IMR-90 (cell line): ENCODE data around the gene ARMH1. TPM values are rescaled to one million over a fixed set of nuclear protein-coding genes. Genes with fewer than 3 reads are reported as not detected.

Experiments
- ATAC-seq: fragments of 200-7000 bp; cut with Tn5 transposase; 2 replicates; pipeline ENCODE4 v1.9.1; 2020; ENCODE audit warnings: low read depth, mild to moderate bottlenecking, moderate library complexity
- BruUV-seq: library from RNA; stranded (reverse); fragments of 400-500 nt; replicated peaks from 2 replicates; lab custom pipeline; 2021; lab: Mats Ljungman, UMichigan
- CTCF ChIA-PET: fragments of 300-600 bp; formaldehyde crosslinking; extraction: SDS; loops from one replicate; lab custom pipeline; 2021; ENCODE audit warnings: antibody characterized with exemption; lab: Yijun Ruan, JAX
- POLR2A ChIA-PET: fragments of 300-600 bp; sonication (Branson Sonifier 250); formaldehyde crosslinking; loops from one replicate; lab custom pipeline; 2022; ENCODE audit warnings: antibody characterized with exemption; ENCODE audit not compliant: unreplicated experiment; lab: Charles Lee
- DNase-seq: peaks from one replicate; pipeline ENCODE4 v3.0.0; 2013
- H2AFZ ChIP-seq: replicated peaks from 2 replicates; pipeline ENCODE3; 2013; ENCODE audit warnings: low read length, mild to moderate bottlenecking; ENCODE audit not compliant: poor library complexity
- H2AK5ac ChIP-seq: 2 replicates; pipeline ENCODE4 v1.6.1; 2013; ENCODE audit warnings: low read depth, low read length, inconsistent platforms
- H2AK9ac ChIP-seq: replicated peaks from 2 replicates; pipeline ENCODE3; 2013; ENCODE audit warnings: mild to moderate bottlenecking, low read depth, low read length, moderate library complexity; ENCODE audit not compliant: poor library complexity
- H2BK120ac ChIP-seq: 2 replicates; pipeline ENCODE4 v1.6.1; 2013; ENCODE audit warnings: low read depth, low read length, inconsistent platforms
- H2BK15ac ChIP-seq: 3 replicates; pipeline ENCODE4 v1.6.1; 2013; ENCODE audit warnings: low read depth, low read length, inconsistent platforms
- H2BK20ac ChIP-seq: 2 replicates; pipeline ENCODE4 v1.6.1; 2013; ENCODE audit warnings: low read depth, mild to moderate bottlenecking, inconsistent platforms, low read length, moderate library complexity
- H2BK5ac ChIP-seq: 2 replicates; pipeline ENCODE4 v1.6.1; 2013; ENCODE audit warnings: mild to moderate bottlenecking, low read depth, low read length, inconsistent platforms; ENCODE audit not compliant: poor library complexity, severe bottlenecking
- H3K14ac ChIP-seq: replicated peaks from 2 replicates; pipeline ENCODE4 v1.6.1; 2013; ENCODE audit warnings: low read depth, low read length, inconsistent platforms
- H3K18ac ChIP-seq: 2 replicates; pipeline ENCODE4 v1.6.1; 2013; ENCODE audit warnings: low read depth, low read length, control low read depth
- H3K23ac ChIP-seq: 2 replicates; pipeline ENCODE4 v1.6.1; 2013; ENCODE audit warnings: low read depth, low read length, inconsistent platforms
- H3K27ac ChIP-seq: 2 replicates; pipeline ENCODE4 v1.5.1; 2013; ENCODE audit warnings: mild to moderate bottlenecking, control low read depth, low read length; ENCODE audit not compliant: insufficient read depth
- H3K27me3 ChIP-seq: 2 replicates; pipeline ENCODE4 v1.6.1; 2013; ENCODE audit warnings: low read length; ENCODE audit not compliant: control insufficient read depth, insufficient read depth
- H3K36me3 ChIP-seq: 2 replicates; pipeline ENCODE4 v1.6.1; 2013; ENCODE audit warnings: low read length, mixed read lengths; ENCODE audit not compliant: control insufficient read depth, insufficient read depth
- H3K4ac ChIP-seq: 2 replicates; pipeline ENCODE4 v1.6.1; 2013; ENCODE audit warnings: low read depth, low read length, inconsistent platforms
- H3K4me1 ChIP-seq: 2 replicates; pipeline ENCODE4 v1.6.1; 2013; ENCODE audit warnings: low read length, mixed read lengths; ENCODE audit not compliant: control insufficient read depth, insufficient read depth
- H3K4me2 ChIP-seq: 2 replicates; pipeline ENCODE4 v1.6.1; 2013; ENCODE audit warnings: low read depth, mild to moderate bottlenecking, control low read depth, low read length, moderate library complexity
- H3K4me3 ChIP-seq: 2 replicates; pipeline ENCODE4 v1.5.1; 2013; ENCODE audit warnings: low read depth, mild to moderate bottlenecking, control low read depth, low read length, moderate library complexity; ENCODE audit not compliant: insufficient read depth
- H3K56ac ChIP-seq: 2 replicates; pipeline ENCODE4 v1.6.1; 2013; ENCODE audit warnings: low read length, inconsistent platforms; ENCODE audit not compliant: insufficient read depth; ENCODE audit errors: extremely low read depth
- H3K79me1 ChIP-seq, 2 experiments: 2 replicates each; pipeline ENCODE4 v1.6.1; 2013; ENCODE audit warnings: low read length in 2 of 2, inconsistent platforms in 1 of 2, low read depth in 1 of 2
- H3K9ac ChIP-seq: 2 replicates; pipeline ENCODE4 v1.6.1; 2013; ENCODE audit warnings: low read depth, low read length, control low read depth
- H3K9me1 ChIP-seq: 2 replicates; pipeline ENCODE4 v1.6.1; 2013; ENCODE audit warnings: low read length, inconsistent platforms; ENCODE audit not compliant: insufficient read depth
- H3K9me3 ChIP-seq: 2 replicates; pipeline ENCODE4 v1.6.1; 2013; ENCODE audit warnings: low read length; ENCODE audit not compliant: control insufficient read depth, insufficient read depth
- H4K20me1 ChIP-seq: 2 replicates; pipeline ENCODE4 v1.6.1; 2013; ENCODE audit warnings: low read length, inconsistent platforms; ENCODE audit not compliant: insufficient read depth
- H4K5ac ChIP-seq: 2 replicates; pipeline ENCODE4 v1.6.1; 2013; ENCODE audit warnings: mild to moderate bottlenecking, low read depth, low read length, control low read depth
- H4K8ac ChIP-seq, 2 experiments: 2 replicates each; pipeline ENCODE4 v1.6.1; 2013; ENCODE audit warnings: low read depth in 2 of 2, low read length in 2 of 2, control low read depth in 1 of 2, inconsistent platforms in 1 of 2
- H4K91ac ChIP-seq: 2 replicates; pipeline ENCODE4 v1.6.1; 2013; ENCODE audit warnings: low read depth, low read length, inconsistent platforms; ENCODE audit not compliant: insufficient read depth
- BHLHE40 ChIP-seq: fragments of 150-350 bp; IDR thresholded peaks from 2 replicates; pipeline ENCODE4 v1.6.1; 2016; ENCODE audit warnings: mild to moderate bottlenecking, low read depth, low read length
- CEBPB ChIP-seq: IDR thresholded peaks from 2 replicates; pipeline ENCODE4 v1.6.1; 2012; ENCODE audit warnings: low read depth, low read length, improper control_type of control experiment
- CHD1 ChIP-seq: IDR thresholded peaks from 2 replicates; pipeline ENCODE4 v1.6.1; 2012; ENCODE audit warnings: low read depth, low read length, improper control_type of control experiment
- ELK1 ChIP-seq: fragments of 150-350 bp; IDR thresholded peaks from 2 replicates; pipeline ENCODE4 v1.6.1; 2016; ENCODE audit warnings: low read depth, mild to moderate bottlenecking, low read length, moderate library complexity, borderline replicate concordance
- FOS ChIP-seq: fragments of 150-350 bp; IDR thresholded peaks from 2 replicates; pipeline ENCODE4 v1.6.1; 2016; ENCODE audit warnings: low read depth, low read length
- MAFK ChIP-seq: IDR thresholded peaks from 2 replicates; pipeline ENCODE4 v1.6.1; 2012; ENCODE audit warnings: low read depth, low read length, improper control_type of control experiment
- MAZ ChIP-seq: IDR thresholded peaks from 2 replicates; pipeline ENCODE4 v1.6.1; 2012; ENCODE audit warnings: low read depth, mild to moderate bottlenecking, low read length, improper control_type of control experiment, moderate library complexity, borderline replicate concordance
- MXI1 ChIP-seq: IDR thresholded peaks from 2 replicates; pipeline ENCODE4 v1.6.1; 2012; ENCODE audit warnings: low read depth, mild to moderate bottlenecking, low read length, moderate library complexity, borderline replicate concordance
- NFE2L2 ChIP-seq: fragments of 150-350 bp; IDR thresholded peaks from 2 replicates; pipeline ENCODE4 v1.6.1; 2016; ENCODE audit warnings: low read depth, mild to moderate bottlenecking, low read length
- POLR2A ChIP-seq: IDR thresholded peaks from 2 replicates; pipeline ENCODE4 v1.6.1; 2012; ENCODE audit warnings: mild to moderate bottlenecking, low read depth, low read length
- RAD21 ChIP-seq: IDR thresholded peaks from 2 replicates; pipeline ENCODE4 v1.6.1; 2012; ENCODE audit warnings: low read length, improper control_type of control experiment
- RCOR1 ChIP-seq: IDR thresholded peaks from 2 replicates; pipeline ENCODE4 v1.6.1; 2012; ENCODE audit warnings: mild to moderate bottlenecking, low read length, improper control_type of control experiment; ENCODE audit not compliant: insufficient replicate concordance
- RFX5 ChIP-seq: IDR thresholded peaks from 2 replicates; pipeline ENCODE4 v1.8.0; 2012; ENCODE audit warnings: low read depth, mild to moderate bottlenecking, low read length, moderate library complexity
- SMC3 ChIP-seq: fragments of 150-350 bp; IDR thresholded peaks from 2 replicates; pipeline ENCODE4 v1.6.1; 2016; ENCODE audit warnings: low read depth, mild to moderate bottlenecking, antibody characterized with exemption, low read length, moderate library complexity
- USF2 ChIP-seq: fragments of 150-350 bp; IDR thresholded peaks from 2 replicates; pipeline ENCODE4 v1.6.1; 2017; ENCODE audit warnings: mild to moderate bottlenecking, antibody characterized with exemption, low read length, low read depth
- WGBS, 2 experiments: methylation state at CpG; one replicate each; pipeline versions ENCODE4 v1.1.5 to v1.1.7; 2013; ENCODE audit warnings: missing lambda C conversion rate in 2 of 2; ENCODE audit not compliant: insufficient read length in 1 of 2; ENCODE audit errors: extremely low coverage in 2 of 2; 5-methylcytosine and 5-hydroxymethylcytosine counted together
- dilution Hi-C: fragments of 300-500 bp; cut with HindIII; formaldehyde crosslinking; loops from one replicate; pipeline ENCODE4 v1.14.3; 2018; ENCODE audit warnings: low sequenced_read_pairs; ENCODE audit not compliant: unreplicated experiment
- in situ Hi-C: fragments of 300-500 bp; cut with MboI; formaldehyde crosslinking; loops from 3 replicates; pipeline ENCODE4 v1.14.3; 2019; ENCODE audit warnings: low sequenced_read_pairs, inconsistent platforms, mixed read lengths
- intact Hi-C: fragments of 100-400 bp; cut with micrococcal nuclease; formaldehyde crosslinking; loops from 2 replicates; pipeline ENCODE4 v1.10.0; 2022
- polyA plus RNA-seq, 3 experiments: library from polyadenylated mRNA; depleted of rRNA; stranded (reverse); fragments of >200 nt; gene quantifications; 2 replicates each; pipeline ENCODE4 v1.2.3, GENCODE V29; 2012; ENCODE audit warnings: low replicate concordance in 1 of 3
- total RNA-seq: library from RNA; depleted of rRNA; stranded (reverse); fragments of >200 nt; gene quantifications from 2 replicates; pipeline ENCODE4 v1.2.3, GENCODE V29; 2012

The ARMH1 gene
- total and polyA plus RNA-seq, 2 of the 4 experiments (the other 2 are of a cell fraction): 0.36 to 0.72 TPM

GRCh38 chr1:44730741-44731512 lies 56.4 kb downstream of the ARMH1 start, which contains the start of gene RNU5D-1:
TSS of gene RNU5D-1 (minus strand) at chr1:44731170.
- H3K18ac ChIP-seq: peak within 1 kb of the TSS; percentile 67
- peak within 1 kb of the TSS; percentile 31 to 93 for H4K8ac ChIP-seq
- H3K27ac ChIP-seq: peak within 1 kb of the TSS; percentile 62
- no peaks in the 10 kb centered on the region for H4K20me1 ChIP-seq
- H2BK15ac ChIP-seq: peak within 1 kb of the TSS; percentile 44; the same call in 1 of the 3 replicates
- TSS peak; percentile 100 for BruUV-seq
- peak within 1 kb of the TSS; percentile 9; the same call in 1 of the 2 replicates for H3K4me3 ChIP-seq
- 0 out of 2 replicates have a peak, but pooled peaks cover 3% of the 10 kb centered on the region for H3K9me1 ChIP-seq
- 0% methylated on average over 5 of the region's 19 CpGs; no CpG with 5 or more reads in 1 of the 2 experiments for WGBS, 2 experiments
- H3K36me3 ChIP-seq: no peaks in the 10 kb centered on the region
- POLR2A ChIA-PET: interaction anchor here (0.6 to 1.2 kb wide), 8 partner anchors 9 to 89 kb away, joined by 3 to 9 read pairs (median 4); partner anchors contain the start of gene BTBD19
- H3K9ac ChIP-seq: peak within 1 kb of the TSS; percentile 56; the same call in 1 of the 2 replicates
- peak; percentile 84 for ATAC-seq
- H3K4ac ChIP-seq: peak within 1 kb of the TSS; percentile 94
- H2BK20ac ChIP-seq: peak within 1 kb of the TSS; percentile 92
- intact Hi-C loops (loop anchor here (2.0 to 5.0 kb wide), 4 partner anchors 46 to 571 kb away; partner anchors contain the start of genes BTBD19, DYNLT4, HECTD3 and UROD), dilution Hi-C loops (no loop called here), in situ Hi-C loops (no loop called here)
- peak within 1 kb of the TSS; percentile 99 for H2BK5ac ChIP-seq
- H3K9me3 ChIP-seq: no peaks in the 10 kb centered on the region
- H4K5ac ChIP-seq: peak within 1 kb of the TSS; percentile 38
- no peaks in the 10 kb centered on the region for H3K27me3 ChIP-seq
- DNase-seq: peak; percentile 98
- peak within 1 kb of the TSS; percentile 98 for H3K14ac ChIP-seq
- peak within 1 kb of the TSS; percentile 59 for H3K4me2 ChIP-seq
- peak within 1 kb of the TSS; percentile 96 for H3K23ac ChIP-seq
- H2AK5ac ChIP-seq: peak within 1 kb of the TSS; percentile 54; the same call in 1 of the 2 replicates
- H4K91ac ChIP-seq: peak within 1 kb of the TSS; percentile 91
- H2BK120ac ChIP-seq: peak within 1 kb of the TSS; percentile 96
- H2AFZ ChIP-seq: no peak within 1 kb of the TSS
- peaks cover 2% of the 10 kb centered on the region; the same call in 1 of the 2 replicates for H3K4me1 ChIP-seq
- peak within 1 kb of the TSS; percentile 91 for H3K56ac ChIP-seq
- H2AK9ac ChIP-seq: no peak within 1 kb of the TSS
- CTCF ChIA-PET: interaction anchor here (0.6 to 3.1 kb wide), 10 partner anchors 9 to 260 kb away, joined by 3 to 10 read pairs (median 4); partner anchors contain the start of gene KIF2C
- H3K79me1 ChIP-seq: no peaks in the 10 kb centered on the region
- no peak for TF ChIP-seq RCOR1
- TF ChIP-seq MXI1: no peak
- TF ChIP-seq RFX5: no peak
- peak; percentile 99 for TF ChIP-seq POLR2A
- TF ChIP-seq RAD21: peak; percentile 58
- TF ChIP-seq ELK1: no peak
- no peak for TF ChIP-seq CHD1
- TF ChIP-seq BHLHE40: no peak
- TF ChIP-seq FOS: peak; percentile 64; the same call in 1 of the 2 replicates
- TF ChIP-seq CEBPB: 0 out of 2 replicates have a peak, but pooled peaks have one; percentile 0
- TF ChIP-seq NFE2L2: peak; percentile 68
- no peak for TF ChIP-seq USF2
- TF ChIP-seq SMC3: peak; percentile 64
- no peak for TF ChIP-seq MAFK
- peak; percentile 30 for TF ChIP-seq MAZ
